ENCODE results near the gene NTF3.

NTF3 gene

DNA sequence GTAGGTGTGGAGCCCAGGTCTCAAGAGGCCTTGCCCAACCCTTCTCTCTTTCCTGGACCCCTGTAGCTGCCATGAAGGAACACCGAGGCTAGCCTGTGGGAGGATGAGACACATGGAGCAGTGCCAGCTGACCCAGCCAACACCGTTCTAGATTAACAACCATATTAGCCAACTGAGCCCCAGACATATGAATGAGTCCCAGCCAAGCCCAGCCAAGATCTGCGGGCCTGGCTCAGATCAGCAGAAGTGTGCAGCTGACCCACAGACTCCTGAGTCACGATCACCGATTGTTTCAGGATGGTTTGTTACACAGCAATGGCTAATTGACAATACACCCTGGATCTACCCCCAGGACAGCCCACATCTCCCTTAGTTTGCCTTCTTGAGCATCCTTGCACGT lies 82.1 kb downstream of the NTF3 start:
- H2AFZ ChIP-seq (ENCODE audit: low read depth, low read length), result no peak overlapping the region
- TF ChIP-seq, protein P1, sequence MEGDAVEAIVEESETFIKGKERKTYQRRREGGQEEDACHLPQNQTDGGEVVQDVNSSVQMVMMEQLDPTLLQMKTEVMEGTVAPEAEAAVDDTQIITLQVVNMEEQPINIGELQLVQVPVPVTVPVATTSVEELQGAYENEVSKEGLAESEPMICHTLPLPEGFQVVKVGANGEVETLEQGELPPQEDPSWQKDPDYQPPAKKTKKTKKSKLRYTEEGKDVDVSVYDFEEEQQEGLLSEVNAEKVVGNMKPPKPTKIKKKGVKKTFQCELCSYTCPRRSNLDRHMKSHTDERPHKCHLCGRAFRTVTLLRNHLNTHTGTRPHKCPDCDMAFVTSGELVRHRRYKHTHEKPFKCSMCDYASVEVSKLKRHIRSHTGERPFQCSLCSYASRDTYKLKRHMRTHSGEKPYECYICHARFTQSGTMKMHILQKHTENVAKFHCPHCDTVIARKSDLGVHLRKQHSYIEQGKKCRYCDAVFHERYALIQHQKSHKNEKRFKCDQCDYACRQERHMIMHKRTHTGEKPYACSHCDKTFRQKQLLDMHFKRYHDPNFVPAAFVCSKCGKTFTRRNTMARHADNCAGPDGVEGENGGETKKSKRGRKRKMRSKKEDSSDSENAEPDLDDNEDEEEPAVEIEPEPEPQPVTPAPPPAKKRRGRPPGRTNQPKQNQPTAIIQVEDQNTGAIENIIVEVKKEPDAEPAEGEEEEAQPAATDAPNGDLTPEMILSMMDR (IDR thresholded peaks at IDR 0.05; ENCODE audit: low read depth, low read length), result no peak
- TF ChIP-seq EZH2phosphoT487 (IDR thresholded peaks at IDR 0.05; ENCODE audit: low read depth), result no peak
- no peak overlapping the region for H3K9ac ChIP-seq (ENCODE audit: low read length)
- H4K20me1 ChIP-seq (ENCODE audit: insufficient read depth, low read length), result no peaks in the 10 kb centered on the region
- H3K9me3 ChIP-seq (ENCODE audit: insufficient read depth, low read length), result no peaks in the 10 kb centered on the region
- H3K79me2 ChIP-seq (ENCODE audit: low read length), result no peaks in the 10 kb centered on the region
- no peaks in the 10 kb centered on the region for H3K4me1 ChIP-seq (ENCODE audit: low read length)
- no peak overlapping the region for H3K27ac ChIP-seq (ENCODE audit: low read length)
- peaks cover 22% of the 10 kb centered on the region for H3K27me3 ChIP-seq (ENCODE audit: low read depth, low read length)
- H3K4me3 ChIP-seq (ENCODE audit: low read length), result no peak overlapping the region
- no peak overlapping the region for H3K4me2 ChIP-seq (ENCODE audit: low read length)
- no peaks in the 10 kb centered on the region for H3K36me3 ChIP-seq (replicated peaks; ENCODE audit: low read depth, low read length)

DNA sequence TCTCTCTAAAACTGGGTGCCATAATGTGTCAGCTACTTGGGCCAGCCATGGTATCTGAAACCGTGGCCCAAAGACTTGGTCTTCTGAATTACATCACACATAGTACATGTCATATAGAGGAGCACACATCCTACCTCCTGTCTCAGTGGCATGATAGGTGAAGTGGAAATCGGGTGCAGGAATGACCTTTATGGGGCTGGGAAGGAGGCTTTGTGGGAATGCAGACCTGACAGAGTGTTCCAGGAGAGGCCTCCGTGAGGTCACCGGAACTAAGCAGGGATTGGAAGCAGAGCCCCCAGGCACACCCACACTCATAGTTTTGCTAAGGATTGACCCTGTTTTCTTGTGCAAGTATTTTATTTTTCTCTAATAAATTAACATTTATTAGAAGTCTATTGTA lies 82.6 kb downstream of the NTF3 start:
- Histone ChIP-seq H3K4me1 (ENCODE audit: low read length) (no peaks in the 10 kb centered on the region), H3K79me2 (ENCODE audit: low read length) (no peaks in the 10 kb centered on the region), H3K9me3 (ENCODE audit: insufficient read depth, low read length) (no peaks in the 10 kb centered on the region), H2AFZ (ENCODE audit: low read depth, low read length) (no peak overlapping the region), H3K27ac (ENCODE audit: low read length) (no peak overlapping the region), H3K4me3 (ENCODE audit: low read length) (no peak overlapping the region), H3K9ac (ENCODE audit: low read length) (no peak overlapping the region), H3K27me3 (ENCODE audit: low read depth, low read length) (peaks cover 22% of the 10 kb centered on the region), H4K20me1 (ENCODE audit: insufficient read depth, low read length) (no peaks in the 10 kb centered on the region), H3K36me3 (replicated peaks; ENCODE audit: low read depth, low read length) (no peaks in the 10 kb centered on the region), H3K4me2 (ENCODE audit: low read length) (no peak overlapping the region)
- TF ChIP-seq, protein P1 (IDR thresholded peaks at IDR 0.05; ENCODE audit: low read depth, low read length), result no peak
- TF ChIP-seq EZH2phosphoT487 (IDR thresholded peaks at IDR 0.05; ENCODE audit: low read depth), result no peak

DNA sequence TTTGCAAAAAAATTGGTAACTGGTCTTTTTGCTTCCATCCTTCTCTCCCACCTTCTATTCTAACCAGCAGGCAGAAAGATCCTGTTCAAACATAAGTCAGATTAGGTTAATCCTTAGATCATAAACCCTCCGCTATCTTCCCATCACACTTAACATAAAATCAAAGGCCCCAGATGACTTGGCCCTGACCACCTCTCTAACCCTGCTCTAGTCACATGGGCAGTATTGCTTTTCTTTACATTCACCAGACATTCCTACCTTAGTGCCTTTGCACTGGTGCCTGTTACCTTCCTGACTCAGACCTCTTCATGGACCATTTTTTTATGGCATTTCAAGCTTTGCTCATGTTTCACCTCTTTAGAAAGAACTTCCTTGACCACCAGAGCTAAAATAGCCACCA lies 83.5 kb downstream of the NTF3 start:
- H3K4me2 ChIP-seq (ENCODE audit: low read length), result no peak overlapping the region
- no peaks in the 10 kb centered on the region for H4K20me1 ChIP-seq (ENCODE audit: insufficient read depth, low read length)
- H2AFZ ChIP-seq (ENCODE audit: low read depth, low read length), result no peak overlapping the region
- no peaks in the 10 kb centered on the region for H3K79me2 ChIP-seq (ENCODE audit: low read length)
- H3K36me3 ChIP-seq (replicated peaks; ENCODE audit: low read depth, low read length), result no peaks in the 10 kb centered on the region
- H3K27me3 ChIP-seq (ENCODE audit: low read depth, low read length), result peaks cover 22% of the 10 kb centered on the region
- H3K9me3 ChIP-seq (ENCODE audit: insufficient read depth, low read length), result no peaks in the 10 kb centered on the region
- H3K4me1 ChIP-seq (ENCODE audit: low read length), result no peaks in the 10 kb centered on the region
- H3K9ac ChIP-seq (ENCODE audit: low read length), result no peak overlapping the region
- H3K27ac ChIP-seq (ENCODE audit: low read length), result no peak overlapping the region
- TF ChIP-seq, protein P1 (IDR thresholded peaks at IDR 0.05; ENCODE audit: low read depth, low read length), result no peak
- TF ChIP-seq EZH2phosphoT487 (IDR thresholded peaks at IDR 0.05; ENCODE audit: low read depth), result no peak
- no peak overlapping the region for H3K4me3 ChIP-seq (ENCODE audit: low read length)

DNA sequence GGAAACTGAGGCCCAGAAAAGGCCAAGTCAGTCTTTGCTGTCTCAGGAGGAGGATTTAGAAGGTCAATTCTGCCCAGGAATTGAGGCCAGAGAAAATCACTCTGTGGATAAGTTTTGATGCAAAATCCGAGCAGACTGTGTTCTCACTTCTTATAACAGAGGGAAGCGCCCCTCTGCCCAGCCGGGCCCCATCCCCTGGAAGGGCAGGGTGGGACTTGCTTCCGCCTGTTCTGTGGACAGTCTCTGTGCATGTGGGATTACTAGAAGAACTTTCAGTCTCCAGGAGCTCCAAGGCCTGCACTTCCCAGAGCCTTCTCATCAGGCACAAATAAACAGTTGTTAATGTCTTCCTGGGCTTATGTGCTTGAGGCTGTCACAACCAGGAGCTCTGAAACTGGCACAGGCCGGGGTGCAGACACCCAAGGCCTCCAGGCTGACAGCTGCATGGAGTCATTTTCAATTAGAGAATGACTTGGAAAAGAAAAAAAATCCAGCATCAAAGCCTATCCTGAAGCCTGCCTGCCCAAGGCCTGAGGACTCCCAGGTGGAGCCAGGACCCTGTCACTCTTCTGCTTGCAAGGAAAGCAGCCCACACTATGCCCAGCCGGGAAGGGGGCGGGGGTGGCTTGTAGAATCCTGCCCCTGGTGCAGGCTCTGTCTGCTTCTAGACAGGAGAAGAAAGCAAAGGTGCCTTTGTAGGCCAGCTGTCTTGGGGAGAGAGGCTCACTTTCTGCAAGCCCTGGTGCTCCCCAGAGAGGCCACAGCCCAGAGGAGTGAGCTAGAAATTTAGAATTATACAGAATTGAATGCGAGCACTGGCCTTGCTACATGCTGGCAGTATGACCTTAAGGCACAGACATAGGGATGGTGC lies 84.7 kb downstream of the NTF3 start:
- no peak for TF ChIP-seq EZH2phosphoT487 (IDR thresholded peaks at IDR 0.05; ENCODE audit: low read depth)
- Histone ChIP-seq H3K27ac (ENCODE audit: low read length) (no peak overlapping the region), H4K20me1 (ENCODE audit: insufficient read depth, low read length) (no peaks in the 10 kb centered on the region), H3K9me3 (ENCODE audit: insufficient read depth, low read length) (no peaks in the 10 kb centered on the region), H3K4me2 (ENCODE audit: low read length) (no peak overlapping the region), H3K79me2 (ENCODE audit: low read length) (no peaks in the 10 kb centered on the region), H2AFZ (ENCODE audit: low read depth, low read length) (no peak overlapping the region), H3K27me3 (ENCODE audit: low read depth, low read length) (peaks cover 16% of the 10 kb centered on the region), H3K4me1 (ENCODE audit: low read length) (no peaks in the 10 kb centered on the region), H3K9ac (ENCODE audit: low read length) (no peak overlapping the region), H3K4me3 (ENCODE audit: low read length) (no peak overlapping the region), H3K36me3 (replicated peaks; ENCODE audit: low read depth, low read length) (no peaks in the 10 kb centered on the region)
